K562 (cell line): ENCODE results near the gene IL10RB. TPM values are rescaled to one million over a fixed set of nuclear protein-coding genes. Genes with fewer than 3 reads are reported as not detected.

ENCODE experiments used
- ATAC-seq: fragments of 200-7000 bp; cut with Tn5 transposase; 3 replicates; pipeline ENCODE4 v1.9.1; 2020; ENCODE audit warnings: moderate library complexity
- BruUV-seq: library from RNA; stranded (reverse); fragments of 400-500 nt; replicated peaks from 2 replicates; lab custom pipeline; 2021; lab: Mats Ljungman, UMichigan
- CTCF ChIA-PET: fragments of 300-600 bp; formaldehyde crosslinking; extraction: SDS; loops from one replicate; lab custom pipeline; 2021; ENCODE audit warnings: low intra/inter-chr PET ratio; lab: Yijun Ruan, JAX
- POLR2A ChIA-PET: fragments of 300-600, 350-650 bp; sonication (Branson Sonifier 250); formaldehyde crosslinking; extraction: SDS; loops from one replicate; lab custom pipeline; 2021; ENCODE audit warnings: antibody characterized with exemption, inconsistent platforms; lab: Yijun Ruan, JAX
- DNase-seq, 4 experiments: peaks; one replicate each; pipeline versions ENCODE4 v3.0.0 to v3.0.0-alpha.2; 2011 to 2018; ENCODE audit warnings: low spot score in 3 of 4, mixed read lengths in 3 of 4; ENCODE audit errors: extremely low read depth in 1 of 4
- FAIRE-seq: peaks from 2 replicates; lab custom pipeline; 2011; peaks lifted over from hg19 to GRCh38; lab: Jason Lieb, UNC
- H2AFZ ChIP-seq: 2 replicates; pipeline ENCODE4 v1.6.0; 2011; ENCODE audit warnings: low read depth, low read length, control low read depth, inconsistent platforms
- H3K27ac ChIP-seq: fragments of 200-600 bp; 3 replicates; pipeline ENCODE4 v1.8.0; 2011; ENCODE audit warnings: low read depth, mild to moderate bottlenecking, control low read depth, inconsistent platforms, low read length, moderate library complexity, mixed read lengths; ENCODE audit errors: extremely low read depth
- H3K27me3 ChIP-seq, 2 experiments: fragments of 300-600 bp in 1 of 2; 2 replicates in 1 of 2; 3 replicates in 1 of 2; pipeline versions ENCODE4 v1.6.0 to v1.8.0; 2011; ENCODE audit warnings: inconsistent platforms in 2 of 2, low read length in 2 of 2, mild to moderate bottlenecking in 1 of 2, mixed read lengths in 1 of 2, moderate library complexity in 1 of 2; ENCODE audit not compliant: control insufficient read depth in 2 of 2, insufficient read depth in 2 of 2
- H3K36me3 ChIP-seq: fragments of 300-600 bp; 3 replicates; pipeline ENCODE4 v1.8.0; 2011; ENCODE audit warnings: mild to moderate bottlenecking, low read length, inconsistent platforms; ENCODE audit not compliant: control insufficient read depth, insufficient read depth
- H3K4me1 ChIP-seq, 2 experiments: fragments of 200-600 bp in 1 of 2; replicated peaks in 1 of 2; 2 replicates in 1 of 2; 3 replicates in 1 of 2; pipeline versions ENCODE4 v1.5.1 to v1.8.0; 2011; ENCODE audit warnings: inconsistent platforms in 2 of 2, low read length in 2 of 2, mild to moderate bottlenecking in 1 of 2, mixed read lengths in 1 of 2, moderate library complexity in 1 of 2; ENCODE audit not compliant: control insufficient read depth in 2 of 2, insufficient read depth in 2 of 2
- H3K4me2 ChIP-seq: 2 replicates; pipeline ENCODE4 v1.6.1; 2011; ENCODE audit warnings: low read length, control low read depth, inconsistent platforms, mixed read lengths; ENCODE audit not compliant: insufficient read depth
- H3K4me3 ChIP-seq: fragments of 200-600 bp; sonication (generic), shearing (Covaris generic); 2 replicates; pipeline ENCODE4 v1.5.1; 2016; ENCODE audit warnings: control low read depth, inconsistent platforms
- H3K79me2 ChIP-seq: fragments of 200-600 bp; 3 replicates; pipeline ENCODE4 v1.8.0; 2011; ENCODE audit warnings: low read length, inconsistent platforms; ENCODE audit not compliant: control insufficient read depth, insufficient read depth
- H3K9ac ChIP-seq, 2 experiments: 2 replicates each; pipeline versions ENCODE4 v1.6.0 to v1.6.1; 2011; ENCODE audit warnings: low read depth in 2 of 2, low read length in 2 of 2, control low read depth in 1 of 2, inconsistent platforms in 1 of 2, mild to moderate bottlenecking in 1 of 2, mixed read lengths in 1 of 2; ENCODE audit not compliant: insufficient read depth in 1 of 2
- H3K9me1 ChIP-seq: one replicate; pipeline ENCODE4 v1.6.0; 2011; ENCODE audit warnings: inconsistent platforms, mild to moderate bottlenecking, low read length, moderate library complexity; ENCODE audit not compliant: control insufficient read depth, insufficient read depth
- H3K9me3 ChIP-seq: replicated peaks from 2 replicates; pipeline ENCODE4 v1.5.1; 2011; ENCODE audit warnings: low read depth, low read length, inconsistent platforms; ENCODE audit not compliant: control insufficient read depth, insufficient read depth
- H4K20me1 ChIP-seq: replicated peaks from 2 replicates; pipeline ENCODE4 v1.6.1; 2011; ENCODE audit warnings: low read length, inconsistent platforms, mixed read lengths; ENCODE audit not compliant: control insufficient read depth, insufficient read depth
- ILF3 ChIP-seq: fragments of 450-650 bp; IDR thresholded peaks from 2 replicates; pipeline ENCODE4 v1.6.1; 2018; ENCODE audit warnings: antibody characterized with exemption, mild to moderate bottlenecking, moderate library complexity, borderline replicate concordance
- MTA3 ChIP-seq: fragments of 450-650 bp; formaldehyde crosslinking; IDR thresholded peaks from 2 replicates; pipeline ENCODE4 v1.6.1; 2017; ENCODE audit warnings: mild to moderate bottlenecking, borderline replicate concordance
- PHB2 ChIP-seq: fragments of 450-650 bp; IDR thresholded peaks from 2 replicates; pipeline ENCODE4 v1.6.1; 2017; ENCODE audit warnings: low read depth
- PREB ChIP-seq: sonication (generic); formaldehyde crosslinking; IDR thresholded peaks from 2 replicates; pipeline ENCODE4 v1.8.1; 2023; ENCODE audit warnings: mild to moderate bottlenecking, missing genetic modification reagents
- PTRF ChIP-seq: fragments of 450-650 bp; IDR thresholded peaks from 2 replicates; pipeline ENCODE4 v1.6.1; 2016; ENCODE audit warnings: mild to moderate bottlenecking, missing genetic modification characterization, missing compliant biosample characterization
- SIRT6 ChIP-seq: IDR thresholded peaks from one replicate; pipeline ENCODE4 v1.6.1; 2012; ENCODE audit warnings: low read depth, mild to moderate bottlenecking, control low read depth, inconsistent platforms, low read length, moderate library complexity
- STAT5A ChIP-seq: IDR thresholded peaks from 2 replicates; pipeline ENCODE4 v1.6.1; 2012; ENCODE audit warnings: low read length, inconsistent platforms, borderline replicate concordance
- ZNF324 ChIP-seq: fragments of 250-450 bp; sonication (Bioruptor Pico); IDR thresholded peaks from 2 replicates; pipeline ENCODE4 v1.4.0; 2020; ENCODE audit warnings: mild to moderate bottlenecking
- ZNF609 ChIP-seq: sonication (generic); formaldehyde crosslinking; IDR thresholded peaks from 2 replicates; pipeline ENCODE4 v1.8.1; 2023; ENCODE audit warnings: missing genetic modification reagents, mild to moderate bottlenecking, borderline replicate concordance
- ZNF79 ChIP-seq: fragments of 250-450 bp; sonication (Bioruptor Pico); IDR thresholded peaks from 2 replicates; pipeline ENCODE4 v1.4.0; 2020; ENCODE audit warnings: low read depth, mild to moderate bottlenecking, moderate library complexity
- WGBS: fragments of 100-300 bp; shearing (Covaris generic); methylation state at CpG from one replicate; pipeline ENCODE4 v1.1.6; 2016; ENCODE audit warnings: low coverage, mixed read lengths; ENCODE audit not compliant: insufficient coverage; ENCODE audit errors: missing lambda C conversion rate; 5-methylcytosine and 5-hydroxymethylcytosine counted together
- in situ Hi-C: fragments of 300-500 bp; cut with MboI; formaldehyde crosslinking; loops from 4 replicates; pipeline ENCODE4 v1.15.0; 2018; ENCODE audit warnings: inconsistent platforms, mixed read lengths
- intact Hi-C: fragments of 100-400 bp; cut with micrococcal nuclease; formaldehyde crosslinking; loops from 2 replicates; pipeline ENCODE4 v1.14.2; 2022
- polyA plus RNA-seq, 8 experiments: library from polyadenylated mRNA; depleted of rRNA in 4 of 8; stranded (reverse) in 5 of 8; unstranded in 3 of 8; fragments of >200 nt; fragmentation: Nextera tagmentation in 2 of 8; fragmentation: Illumina TruSeq in 1 of 8; extraction: Ambion mirVana in 2 of 8; extraction: Trizol in 1 of 8; gene quantifications; 2 replicates each; pipeline versions ENCODE4 v1.2.1 to v1.2.3, GENCODE V29; 2011 to 2014; ENCODE audit warnings: inconsistent platforms in 1 of 8, missing spikeins in 1 of 8
- total RNA-seq, 7 experiments: library from RNA; depleted of rRNA in 6 of 7; stranded (reverse); fragments of >200 nt in 6 of 7; fragmentation: Illumina TruSeq in 2 of 7; extraction: Trizol in 2 of 7; gene quantifications; 2 replicates each; pipeline versions ENCODE4 v1.2.1 to v1.2.3, GENCODE V29; 2011 to 2021; ENCODE audit warnings: low replicate concordance in 1 of 7
- TF ChIP-seq, protein P1 (sequence below): fragments of 450-650 bp; IDR thresholded peaks from 2 replicates; pipeline ENCODE4 v1.6.1; 2016; ENCODE audit warnings: missing biosample characterization, missing genetic modification characterization
- TF ChIP-seq, protein P2 (sequence below): fragments of 450-650 bp; IDR thresholded peaks from 2 replicates; pipeline ENCODE4 v1.6.1; 2014; ENCODE audit warnings: low read depth, mild to moderate bottlenecking, moderate library complexity, borderline replicate concordance

The IL10RB gene
- total and polyA plus RNA-seq, 9 of the 15 experiments (the other 6 are each of a cell fraction or from before 2014, with no cell fraction given): 10.9 to 33.8 (median 23.0) TPM

- ATAC-seq (no peak), FAIRE-seq (no peak), DNase-seq (no peak)
- H3K4me1 ChIP-seq: no peaks in the 10 kb centered on the region; a peak in 3 of 5 replicates
- H3K27ac ChIP-seq: no peak overlapping the region
- H3K4me2 ChIP-seq: no peak overlapping the region
- ChIA-PET POLR2A (interaction anchor here (3.4 kb wide), 1 partner anchor 12 kb away, joined by 13 read pairs; no protein-coding TSS in a partner anchor), CTCF (no interaction called here)
- H3K9me1 ChIP-seq: no peaks in the 10 kb centered on the region
- BruUV-seq: no TSS peak
- no peaks in the 10 kb centered on the region for H3K9me3 ChIP-seq
- no peak overlapping the region for H2AFZ ChIP-seq
- no peaks in the 10 kb centered on the region for H4K20me1 ChIP-seq
- intact Hi-C loops: no loop called here
- in situ Hi-C loops: no loop called here
- no peak overlapping the region for H3K9ac ChIP-seq
- H3K79me2 ChIP-seq: no peaks in the 10 kb centered on the region
- no peak overlapping the region for H3K4me3 ChIP-seq
- TF ChIP-seq ZNF79 (CRISPR knock-in tag) (no peak), ILF3 (no peak), PHB2 (no peak), SIRT6 (no peak), PREB (CRISPR knock-in tag) (no peak), ZNF609 (no peak), ZNF324 (CRISPR knock-in tag) (no peak), STAT5A (no peak), MTA3 (no peak), PTRF (tag) (no peak)
- TF ChIP-seq, protein P1, sequence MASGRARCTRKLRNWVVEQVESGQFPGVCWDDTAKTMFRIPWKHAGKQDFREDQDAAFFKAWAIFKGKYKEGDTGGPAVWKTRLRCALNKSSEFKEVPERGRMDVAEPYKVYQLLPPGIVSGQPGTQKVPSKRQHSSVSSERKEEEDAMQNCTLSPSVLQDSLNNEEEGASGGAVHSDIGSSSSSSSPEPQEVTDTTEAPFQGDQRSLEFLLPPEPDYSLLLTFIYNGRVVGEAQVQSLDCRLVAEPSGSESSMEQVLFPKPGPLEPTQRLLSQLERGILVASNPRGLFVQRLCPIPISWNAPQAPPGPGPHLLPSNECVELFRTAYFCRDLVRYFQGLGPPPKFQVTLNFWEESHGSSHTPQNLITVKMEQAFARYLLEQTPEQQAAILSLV: no peak
- TF ChIP-seq, protein P2, sequence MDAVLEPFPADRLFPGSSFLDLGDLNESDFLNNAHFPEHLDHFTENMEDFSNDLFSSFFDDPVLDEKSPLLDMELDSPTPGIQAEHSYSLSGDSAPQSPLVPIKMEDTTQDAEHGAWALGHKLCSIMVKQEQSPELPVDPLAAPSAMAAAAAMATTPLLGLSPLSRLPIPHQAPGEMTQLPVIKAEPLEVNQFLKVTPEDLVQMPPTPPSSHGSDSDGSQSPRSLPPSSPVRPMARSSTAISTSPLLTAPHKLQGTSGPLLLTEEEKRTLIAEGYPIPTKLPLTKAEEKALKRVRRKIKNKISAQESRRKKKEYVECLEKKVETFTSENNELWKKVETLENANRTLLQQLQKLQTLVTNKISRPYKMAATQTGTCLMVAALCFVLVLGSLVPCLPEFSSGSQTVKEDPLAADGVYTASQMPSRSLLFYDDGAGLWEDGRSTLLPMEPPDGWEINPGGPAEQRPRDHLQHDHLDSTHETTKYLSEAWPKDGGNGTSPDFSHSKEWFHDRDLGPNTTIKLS: no peak
- H3K27me3 ChIP-seq: peaks cover 5 to 8% of the 10 kb centered on the region in 2 experiments; a peak in 4 of 5 replicates
- WGBS: 95% methylated on average over 1 of the region's 1 CpG
- H3K36me3 ChIP-seq: no peaks in the 10 kb centered on the region
Observed at GRCh38 chr21:33313183-33313582, 47.0 kb downstream of the IL10RB start.
